IMR-90 (cell line): Measurements from ENCODE around the gene SUGCT. TPM values are rescaled to one million over a fixed set of nuclear protein-coding genes. Genes with fewer than 3 reads are reported as not detected.

Source experiments
- ATAC-seq: fragments of 200-7000 bp; cut with Tn5 transposase; 2 replicates; pipeline ENCODE4 v1.9.1; 2020; ENCODE audit warnings: low read depth, mild to moderate bottlenecking, moderate library complexity
- BruUV-seq: library from RNA; stranded (reverse); fragments of 400-500 nt; replicated peaks from 2 replicates; lab custom pipeline; 2021; lab: Mats Ljungman, UMichigan
- CTCF ChIA-PET: fragments of 300-600 bp; formaldehyde crosslinking; extraction: SDS; loops from one replicate; lab custom pipeline; 2021; ENCODE audit warnings: antibody characterized with exemption; lab: Yijun Ruan, JAX
- POLR2A ChIA-PET: fragments of 300-600 bp; sonication (Branson Sonifier 250); formaldehyde crosslinking; loops from one replicate; lab custom pipeline; 2022; ENCODE audit warnings: antibody characterized with exemption; ENCODE audit not compliant: unreplicated experiment; lab: Charles Lee
- DNase-seq: peaks from one replicate; pipeline ENCODE4 v3.0.0; 2013
- H2AFZ ChIP-seq: replicated peaks from 2 replicates; pipeline ENCODE3; 2013; ENCODE audit warnings: low read length, mild to moderate bottlenecking; ENCODE audit not compliant: poor library complexity
- H2AK5ac ChIP-seq: 2 replicates; pipeline ENCODE4 v1.6.1; 2013; ENCODE audit warnings: low read depth, low read length, inconsistent platforms
- H2AK9ac ChIP-seq: replicated peaks from 2 replicates; pipeline ENCODE3; 2013; ENCODE audit warnings: mild to moderate bottlenecking, low read depth, low read length, moderate library complexity; ENCODE audit not compliant: poor library complexity
- H2BK120ac ChIP-seq: 2 replicates; pipeline ENCODE4 v1.6.1; 2013; ENCODE audit warnings: low read depth, low read length, inconsistent platforms
- H2BK15ac ChIP-seq: 3 replicates; pipeline ENCODE4 v1.6.1; 2013; ENCODE audit warnings: low read depth, low read length, inconsistent platforms
- H2BK20ac ChIP-seq: 2 replicates; pipeline ENCODE4 v1.6.1; 2013; ENCODE audit warnings: low read depth, mild to moderate bottlenecking, inconsistent platforms, low read length, moderate library complexity
- H2BK5ac ChIP-seq: 2 replicates; pipeline ENCODE4 v1.6.1; 2013; ENCODE audit warnings: mild to moderate bottlenecking, low read depth, low read length, inconsistent platforms; ENCODE audit not compliant: poor library complexity, severe bottlenecking
- H3K14ac ChIP-seq: replicated peaks from 2 replicates; pipeline ENCODE4 v1.6.1; 2013; ENCODE audit warnings: low read depth, low read length, inconsistent platforms
- H3K18ac ChIP-seq: 2 replicates; pipeline ENCODE4 v1.6.1; 2013; ENCODE audit warnings: low read depth, low read length, control low read depth
- H3K23ac ChIP-seq: 2 replicates; pipeline ENCODE4 v1.6.1; 2013; ENCODE audit warnings: low read depth, low read length, inconsistent platforms
- H3K27ac ChIP-seq: 2 replicates; pipeline ENCODE4 v1.5.1; 2013; ENCODE audit warnings: mild to moderate bottlenecking, control low read depth, low read length; ENCODE audit not compliant: insufficient read depth
- H3K27me3 ChIP-seq: 2 replicates; pipeline ENCODE4 v1.6.1; 2013; ENCODE audit warnings: low read length; ENCODE audit not compliant: control insufficient read depth, insufficient read depth
- H3K36me3 ChIP-seq: 2 replicates; pipeline ENCODE4 v1.6.1; 2013; ENCODE audit warnings: low read length, mixed read lengths; ENCODE audit not compliant: control insufficient read depth, insufficient read depth
- H3K4ac ChIP-seq: 2 replicates; pipeline ENCODE4 v1.6.1; 2013; ENCODE audit warnings: low read depth, low read length, inconsistent platforms
- H3K4me1 ChIP-seq: 2 replicates; pipeline ENCODE4 v1.6.1; 2013; ENCODE audit warnings: low read length, mixed read lengths; ENCODE audit not compliant: control insufficient read depth, insufficient read depth
- H3K4me2 ChIP-seq: 2 replicates; pipeline ENCODE4 v1.6.1; 2013; ENCODE audit warnings: low read depth, mild to moderate bottlenecking, control low read depth, low read length, moderate library complexity
- H3K4me3 ChIP-seq: 2 replicates; pipeline ENCODE4 v1.5.1; 2013; ENCODE audit warnings: low read depth, mild to moderate bottlenecking, control low read depth, low read length, moderate library complexity; ENCODE audit not compliant: insufficient read depth
- H3K56ac ChIP-seq: 2 replicates; pipeline ENCODE4 v1.6.1; 2013; ENCODE audit warnings: low read length, inconsistent platforms; ENCODE audit not compliant: insufficient read depth; ENCODE audit errors: extremely low read depth
- H3K79me1 ChIP-seq, 2 experiments: 2 replicates each; pipeline ENCODE4 v1.6.1; 2013; ENCODE audit warnings: low read length in 2 of 2, inconsistent platforms in 1 of 2, low read depth in 1 of 2
- H3K9ac ChIP-seq: 2 replicates; pipeline ENCODE4 v1.6.1; 2013; ENCODE audit warnings: low read depth, low read length, control low read depth
- H3K9me1 ChIP-seq: 2 replicates; pipeline ENCODE4 v1.6.1; 2013; ENCODE audit warnings: low read length, inconsistent platforms; ENCODE audit not compliant: insufficient read depth
- H3K9me3 ChIP-seq: 2 replicates; pipeline ENCODE4 v1.6.1; 2013; ENCODE audit warnings: low read length; ENCODE audit not compliant: control insufficient read depth, insufficient read depth
- H4K20me1 ChIP-seq: 2 replicates; pipeline ENCODE4 v1.6.1; 2013; ENCODE audit warnings: low read length, inconsistent platforms; ENCODE audit not compliant: insufficient read depth
- H4K5ac ChIP-seq: 2 replicates; pipeline ENCODE4 v1.6.1; 2013; ENCODE audit warnings: mild to moderate bottlenecking, low read depth, low read length, control low read depth
- H4K8ac ChIP-seq, 2 experiments: 2 replicates each; pipeline ENCODE4 v1.6.1; 2013; ENCODE audit warnings: low read depth in 2 of 2, low read length in 2 of 2, control low read depth in 1 of 2, inconsistent platforms in 1 of 2
- H4K91ac ChIP-seq: 2 replicates; pipeline ENCODE4 v1.6.1; 2013; ENCODE audit warnings: low read depth, low read length, inconsistent platforms; ENCODE audit not compliant: insufficient read depth
- BHLHE40 ChIP-seq: fragments of 150-350 bp; IDR thresholded peaks from 2 replicates; pipeline ENCODE4 v1.6.1; 2016; ENCODE audit warnings: mild to moderate bottlenecking, low read depth, low read length
- CEBPB ChIP-seq: IDR thresholded peaks from 2 replicates; pipeline ENCODE4 v1.6.1; 2012; ENCODE audit warnings: low read depth, low read length, improper control_type of control experiment
- CHD1 ChIP-seq: IDR thresholded peaks from 2 replicates; pipeline ENCODE4 v1.6.1; 2012; ENCODE audit warnings: low read depth, low read length, improper control_type of control experiment
- FOS ChIP-seq: fragments of 150-350 bp; IDR thresholded peaks from 2 replicates; pipeline ENCODE4 v1.6.1; 2016; ENCODE audit warnings: low read depth, low read length
- MAFK ChIP-seq: IDR thresholded peaks from 2 replicates; pipeline ENCODE4 v1.6.1; 2012; ENCODE audit warnings: low read depth, low read length, improper control_type of control experiment
- MXI1 ChIP-seq: IDR thresholded peaks from 2 replicates; pipeline ENCODE4 v1.6.1; 2012; ENCODE audit warnings: low read depth, mild to moderate bottlenecking, low read length, moderate library complexity, borderline replicate concordance
- NFE2L2 ChIP-seq: fragments of 150-350 bp; IDR thresholded peaks from 2 replicates; pipeline ENCODE4 v1.6.1; 2016; ENCODE audit warnings: low read depth, mild to moderate bottlenecking, low read length
- POLR2A ChIP-seq: IDR thresholded peaks from 2 replicates; pipeline ENCODE4 v1.6.1; 2012; ENCODE audit warnings: mild to moderate bottlenecking, low read depth, low read length
- RAD21 ChIP-seq: IDR thresholded peaks from 2 replicates; pipeline ENCODE4 v1.6.1; 2012; ENCODE audit warnings: low read length, improper control_type of control experiment
- RCOR1 ChIP-seq: IDR thresholded peaks from 2 replicates; pipeline ENCODE4 v1.6.1; 2012; ENCODE audit warnings: mild to moderate bottlenecking, low read length, improper control_type of control experiment; ENCODE audit not compliant: insufficient replicate concordance
- RFX5 ChIP-seq: IDR thresholded peaks from 2 replicates; pipeline ENCODE4 v1.8.0; 2012; ENCODE audit warnings: low read depth, mild to moderate bottlenecking, low read length, moderate library complexity
- SMC3 ChIP-seq: fragments of 150-350 bp; IDR thresholded peaks from 2 replicates; pipeline ENCODE4 v1.6.1; 2016; ENCODE audit warnings: low read depth, mild to moderate bottlenecking, antibody characterized with exemption, low read length, moderate library complexity
- WGBS, 2 experiments: methylation state at CpG; one replicate each; pipeline versions ENCODE4 v1.1.5 to v1.1.7; 2013; ENCODE audit warnings: missing lambda C conversion rate in 2 of 2; ENCODE audit not compliant: insufficient read length in 1 of 2; ENCODE audit errors: extremely low coverage in 2 of 2; 5-methylcytosine and 5-hydroxymethylcytosine counted together
- dilution Hi-C: fragments of 300-500 bp; cut with HindIII; formaldehyde crosslinking; loops from one replicate; pipeline ENCODE4 v1.14.3; 2018; ENCODE audit warnings: low sequenced_read_pairs; ENCODE audit not compliant: unreplicated experiment
- in situ Hi-C: fragments of 300-500 bp; cut with MboI; formaldehyde crosslinking; loops from 3 replicates; pipeline ENCODE4 v1.14.3; 2019; ENCODE audit warnings: low sequenced_read_pairs, inconsistent platforms, mixed read lengths
- intact Hi-C: fragments of 100-400 bp; cut with micrococcal nuclease; formaldehyde crosslinking; loops from 2 replicates; pipeline ENCODE4 v1.10.0; 2022
- polyA plus RNA-seq, 3 experiments: library from polyadenylated mRNA; depleted of rRNA; stranded (reverse); fragments of >200 nt; gene quantifications; 2 replicates each; pipeline ENCODE4 v1.2.3, GENCODE V29; 2012; ENCODE audit warnings: low replicate concordance in 1 of 3
- total RNA-seq: library from RNA; depleted of rRNA; stranded (reverse); fragments of >200 nt; gene quantifications from 2 replicates; pipeline ENCODE4 v1.2.3, GENCODE V29; 2012
- TF ChIP-seq, protein P1 (sequence below): conservative IDR thresholded peaks from 2 replicates; pipeline ENCODE4 v1.5.1; 2012; ENCODE audit warnings: mild to moderate bottlenecking, low read depth, low read length, improper control_type of control experiment
- TF ChIP-seq, protein P2 (sequence below): fragments of 150-350 bp; IDR thresholded peaks from 2 replicates; pipeline ENCODE4 v1.6.1; 2016; ENCODE audit warnings: low read depth, mild to moderate bottlenecking, low read length, moderate library complexity, borderline replicate concordance
- TF ChIP-seq, protein P3 (sequence below): fragments of 150-350 bp; IDR thresholded peaks from 2 replicates; pipeline ENCODE4 v1.6.1; 2017; ENCODE audit warnings: mild to moderate bottlenecking, antibody characterized with exemption, low read length, low read depth

SUGCT gene
- total and polyA plus RNA-seq, 2 of the 4 experiments (the other 2 are of a cell fraction): 5.9 to 8.3 TPM

DNA sequence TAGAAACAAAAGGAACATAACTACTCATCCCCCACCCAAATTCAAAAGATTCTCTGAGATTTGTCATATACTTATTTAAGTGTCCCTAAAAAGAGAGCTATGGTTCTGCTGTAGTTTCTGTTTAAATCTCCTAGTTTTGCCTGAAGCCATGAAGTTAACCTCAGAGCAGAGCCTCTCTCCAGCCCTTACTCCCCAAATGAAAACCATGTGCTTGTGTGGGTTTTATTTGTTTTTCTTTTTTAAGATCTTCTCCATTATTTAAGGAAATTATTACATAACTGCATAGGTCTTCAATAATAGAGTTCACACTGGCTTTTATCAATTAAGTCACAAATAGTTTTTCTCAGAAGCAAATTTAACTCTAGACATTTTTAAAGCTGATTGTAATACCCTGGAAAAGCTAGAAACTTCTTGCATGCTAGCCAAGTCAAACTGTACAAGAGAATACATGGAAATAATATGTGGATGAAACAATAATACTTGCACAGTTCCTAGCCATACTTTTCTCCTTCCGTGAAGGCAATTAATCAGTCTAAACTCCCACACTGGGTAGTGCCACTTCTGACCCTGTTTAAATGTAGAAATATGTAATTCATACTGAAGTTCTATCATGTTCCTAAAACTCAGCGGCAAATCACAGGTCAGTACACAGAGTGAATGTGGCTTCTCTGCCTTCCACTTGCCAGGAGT is 579.7 kb downstream of the SUGCT start:
- H3K27me3 ChIP-seq: no peaks in the 10 kb centered on the region
- no peak overlapping the region for H4K8ac ChIP-seq
- H3K4ac ChIP-seq: no peak overlapping the region; the same call in 1 of the 2 replicates
- H3K36me3 ChIP-seq: no peaks in the 10 kb centered on the region; the same call in 1 of the 2 replicates
- H3K4me2 ChIP-seq: no peak overlapping the region
- no peak overlapping the region for H2BK5ac ChIP-seq
- H3K9me1 ChIP-seq: no peaks in the 10 kb centered on the region; the same call in 1 of the 2 replicates
- H3K27ac ChIP-seq: no peak overlapping the region
- H2AK5ac ChIP-seq: no peak overlapping the region
- dilution Hi-C loops (no loop called here), in situ Hi-C loops (no loop called here), intact Hi-C loops (no loop called here)
- H3K14ac ChIP-seq: no peak overlapping the region
- no peak overlapping the region for H2BK120ac ChIP-seq
- H2BK20ac ChIP-seq: no peak overlapping the region
- peak; percentile 32 for DNase-seq
- no peak overlapping the region for H2AFZ ChIP-seq
- ATAC-seq: no peak
- H4K20me1 ChIP-seq: no peaks in the 10 kb centered on the region
- H3K4me1 ChIP-seq: peaks cover 11% of the 10 kb centered on the region
- POLR2A ChIA-PET: no interaction called here
- H3K18ac ChIP-seq: no peak overlapping the region; the same call in 1 of the 2 replicates
- H3K4me3 ChIP-seq: no peak overlapping the region
- no peak overlapping the region for H2BK15ac ChIP-seq
- no peaks in the 10 kb centered on the region for H3K9me3 ChIP-seq
- no peaks in the 10 kb centered on the region for H3K79me1 ChIP-seq
- no TSS peak for BruUV-seq
- no peak overlapping the region for H2AK9ac ChIP-seq
- no peak overlapping the region; the same call in 1 of the 2 replicates for H3K23ac ChIP-seq
- no peak overlapping the region for H4K91ac ChIP-seq
- WGBS, 2 experiments: no CpG with 5 or more reads among the region's 2 CpGs
- H3K56ac ChIP-seq: no peak overlapping the region
- H4K5ac ChIP-seq: no peak overlapping the region
- no peak overlapping the region for H3K9ac ChIP-seq
- CTCF ChIA-PET: interaction anchor here (1.0 to 1.3 kb wide), 2 partner anchors 10 to 11 kb away, joined by 3 to 5 read pairs; no protein-coding TSS in a partner anchor
- TF ChIP-seq RFX5 (no peak), BHLHE40 (no peak), CEBPB (no peak), NFE2L2 (no peak), MAFK (no peak), CHD1 (no peak), MXI1 (no peak), FOS (no peak), RCOR1 (no peak), SMC3 (no peak), RAD21 (no peak), POLR2A (no peak)
- TF ChIP-seq, protein P1, sequence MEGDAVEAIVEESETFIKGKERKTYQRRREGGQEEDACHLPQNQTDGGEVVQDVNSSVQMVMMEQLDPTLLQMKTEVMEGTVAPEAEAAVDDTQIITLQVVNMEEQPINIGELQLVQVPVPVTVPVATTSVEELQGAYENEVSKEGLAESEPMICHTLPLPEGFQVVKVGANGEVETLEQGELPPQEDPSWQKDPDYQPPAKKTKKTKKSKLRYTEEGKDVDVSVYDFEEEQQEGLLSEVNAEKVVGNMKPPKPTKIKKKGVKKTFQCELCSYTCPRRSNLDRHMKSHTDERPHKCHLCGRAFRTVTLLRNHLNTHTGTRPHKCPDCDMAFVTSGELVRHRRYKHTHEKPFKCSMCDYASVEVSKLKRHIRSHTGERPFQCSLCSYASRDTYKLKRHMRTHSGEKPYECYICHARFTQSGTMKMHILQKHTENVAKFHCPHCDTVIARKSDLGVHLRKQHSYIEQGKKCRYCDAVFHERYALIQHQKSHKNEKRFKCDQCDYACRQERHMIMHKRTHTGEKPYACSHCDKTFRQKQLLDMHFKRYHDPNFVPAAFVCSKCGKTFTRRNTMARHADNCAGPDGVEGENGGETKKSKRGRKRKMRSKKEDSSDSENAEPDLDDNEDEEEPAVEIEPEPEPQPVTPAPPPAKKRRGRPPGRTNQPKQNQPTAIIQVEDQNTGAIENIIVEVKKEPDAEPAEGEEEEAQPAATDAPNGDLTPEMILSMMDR: no peak
- TF ChIP-seq, protein P2, sequence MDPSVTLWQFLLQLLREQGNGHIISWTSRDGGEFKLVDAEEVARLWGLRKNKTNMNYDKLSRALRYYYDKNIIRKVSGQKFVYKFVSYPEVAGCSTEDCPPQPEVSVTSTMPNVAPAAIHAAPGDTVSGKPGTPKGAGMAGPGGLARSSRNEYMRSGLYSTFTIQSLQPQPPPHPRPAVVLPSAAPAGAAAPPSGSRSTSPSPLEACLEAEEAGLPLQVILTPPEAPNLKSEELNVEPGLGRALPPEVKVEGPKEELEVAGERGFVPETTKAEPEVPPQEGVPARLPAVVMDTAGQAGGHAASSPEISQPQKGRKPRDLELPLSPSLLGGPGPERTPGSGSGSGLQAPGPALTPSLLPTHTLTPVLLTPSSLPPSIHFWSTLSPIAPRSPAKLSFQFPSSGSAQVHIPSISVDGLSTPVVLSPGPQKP: no peak
- TF ChIP-seq, protein P3, sequence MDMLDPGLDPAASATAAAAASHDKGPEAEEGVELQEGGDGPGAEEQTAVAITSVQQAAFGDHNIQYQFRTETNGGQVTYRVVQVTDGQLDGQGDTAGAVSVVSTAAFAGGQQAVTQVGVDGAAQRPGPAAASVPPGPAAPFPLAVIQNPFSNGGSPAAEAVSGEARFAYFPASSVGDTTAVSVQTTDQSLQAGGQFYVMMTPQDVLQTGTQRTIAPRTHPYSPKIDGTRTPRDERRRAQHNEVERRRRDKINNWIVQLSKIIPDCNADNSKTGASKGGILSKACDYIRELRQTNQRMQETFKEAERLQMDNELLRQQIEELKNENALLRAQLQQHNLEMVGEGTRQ: no peak
